Stimulated activated CD8-positive, alpha-beta memory T cell treated with anti-CD3 and anti-CD28 coated beads, Interleukin-4, amount 100 ng/mL, for 1 hour (primary cell): ENCODE results near the gene SPTBN2.

Source experiments
- DNase-seq, 2 donors: peaks; one replicate each; pipeline ENCODE4 v3.0.0-alpha.2; 2020; ENCODE audit warnings: low read depth in 2 of 2, low spot score in 1 of 2

SPTBN2 gene

GRCh38 chr11:66704659-66705360 is 24.2 kb downstream of the SPTBN2 start:
- DNase-seq: no peak

GRCh38 chr11:66701432-66702240 is 27.4 kb downstream of the SPTBN2 start:
- DNase-seq: no peak

- no peak for DNase-seq
These were observed 28.3 kb downstream of the SPTBN2 start for GRCh38 chr11:66700742-66701141.

DNA sequence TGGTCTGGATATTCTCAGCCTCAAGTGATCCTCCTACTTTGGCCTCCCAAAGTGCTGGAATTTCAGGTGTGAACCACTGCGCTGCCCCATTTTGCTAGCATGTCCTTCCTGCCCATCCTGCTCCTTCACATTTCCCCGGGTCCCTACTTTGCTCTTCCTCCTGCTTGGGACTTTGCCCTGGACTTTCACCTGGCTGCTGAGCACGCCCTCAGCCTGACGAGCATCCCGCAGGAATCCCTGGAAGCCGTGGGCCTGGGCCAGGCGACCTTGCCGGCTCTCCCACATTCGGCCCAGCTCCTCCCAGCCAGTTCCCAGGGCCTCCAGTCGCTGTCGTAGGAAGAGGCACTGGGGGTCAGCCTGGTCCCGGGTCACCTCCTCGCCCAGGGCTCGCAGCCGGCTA is 28.7 kb downstream of the SPTBN2 start:
- DNase-seq: no peak

GRCh38 chr11:66698491-66698890 is 30.5 kb downstream of the SPTBN2 start:
- DNase-seq: no peak

- DNase-seq: no peak
These were observed 31.0 kb downstream of the SPTBN2 start for GRCh38 chr11:66697988-66698387.

DNA sequence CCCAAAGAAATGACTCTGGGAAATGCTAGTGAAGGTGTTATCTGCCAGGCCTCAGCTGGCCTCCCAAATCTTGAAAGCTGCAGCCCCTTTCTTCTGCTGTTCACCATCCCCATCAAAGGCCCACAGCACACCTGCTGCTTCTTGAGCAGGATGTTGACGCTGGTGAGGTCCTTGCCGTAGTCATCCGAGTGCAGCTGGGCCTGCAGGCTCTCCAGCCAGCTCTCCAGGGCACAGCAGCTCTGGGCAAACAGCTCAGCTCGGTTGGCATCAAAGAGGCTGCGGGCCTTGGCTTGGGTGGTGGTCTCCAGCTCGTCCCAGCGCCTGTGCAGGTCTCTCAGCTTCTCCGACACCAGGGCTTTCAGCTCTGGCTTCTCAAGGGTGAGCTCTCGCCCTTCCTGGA is 32.9 kb downstream of the SPTBN2 start:
- DNase-seq: no peak

GRCh38 chr11:66694732-66695207 is 34.2 kb downstream of the SPTBN2 start:
- DNase-seq: peak; percentile 65 to 68

DNA sequence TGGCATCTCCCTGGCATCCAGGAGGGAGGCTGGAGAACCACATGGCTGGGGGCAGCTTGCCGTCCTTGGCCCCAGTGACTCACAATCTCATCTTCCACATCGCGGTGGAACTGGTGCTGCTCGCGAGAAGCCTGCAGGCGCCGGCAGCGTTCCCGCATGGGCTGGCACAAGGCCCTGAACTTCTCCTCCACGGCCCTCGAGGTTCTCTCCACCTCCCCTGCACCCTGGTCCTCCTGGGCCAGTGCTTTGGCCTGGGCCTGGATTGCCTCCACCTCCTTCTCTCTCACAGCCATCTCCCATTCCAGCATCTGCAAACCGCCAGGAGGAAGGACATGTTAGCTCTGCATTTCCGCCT is 35.0 kb downstream of the SPTBN2 start:
- DNase-seq: no peak

DNA sequence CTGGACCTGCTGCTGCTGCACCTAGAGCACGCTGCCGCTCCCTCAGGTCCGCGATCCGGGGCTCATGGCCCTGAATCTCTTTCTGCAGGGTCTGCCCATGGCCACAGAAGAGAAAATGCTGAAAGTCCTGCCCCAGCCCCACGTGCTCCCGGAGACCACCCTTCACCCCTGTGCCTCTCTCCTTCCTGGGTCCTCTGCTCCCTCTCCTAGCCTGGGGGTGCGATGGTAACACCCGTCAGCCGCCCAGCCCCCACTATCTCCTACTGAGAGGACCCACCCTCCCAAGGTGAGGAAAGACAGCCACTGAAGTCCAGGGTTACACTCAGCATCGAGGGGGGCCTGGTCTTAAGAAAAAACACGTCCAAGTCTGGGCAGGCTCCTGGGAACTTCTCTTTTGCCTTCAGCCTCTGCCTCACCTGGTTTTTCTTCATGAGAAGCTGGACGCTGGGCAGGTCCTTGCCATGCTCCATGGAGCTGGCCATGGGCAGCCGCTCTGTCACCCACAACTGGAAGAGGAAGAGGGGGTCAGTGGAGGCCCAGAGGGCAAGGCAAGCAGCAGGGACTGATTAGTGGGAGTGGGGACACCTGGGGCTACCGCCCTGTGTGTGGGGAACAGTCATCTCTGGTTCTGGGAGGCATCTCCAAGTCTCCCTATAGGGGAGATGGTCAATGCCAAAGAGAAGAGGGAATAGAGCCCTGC is 35.5 kb downstream of the SPTBN2 start:
- DNase-seq: no peak

DNA sequence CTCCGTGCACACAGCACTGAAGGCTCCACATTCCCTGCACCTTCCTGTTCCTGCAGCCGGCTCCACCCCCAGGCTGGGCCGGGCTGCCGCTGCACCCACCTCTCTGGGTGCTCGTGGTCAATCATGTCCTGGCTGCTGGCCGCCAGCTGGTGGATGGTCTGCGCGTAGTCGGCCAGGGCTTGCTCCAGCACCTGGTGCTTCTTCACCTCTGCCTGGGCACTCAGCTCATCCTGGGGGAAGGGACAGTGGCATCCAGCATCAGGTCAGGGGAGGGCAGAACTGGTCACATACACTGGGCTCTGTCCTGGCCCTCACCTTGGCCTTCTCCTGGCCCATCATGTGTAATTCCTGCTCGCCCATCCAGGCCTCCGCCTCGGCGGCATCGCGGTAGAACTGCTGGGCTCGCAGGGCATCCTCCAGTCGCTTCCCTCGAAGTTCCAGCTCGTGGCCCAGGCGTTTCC is 36.1 kb downstream of the SPTBN2 start:
- no peak for DNase-seq

DNA sequence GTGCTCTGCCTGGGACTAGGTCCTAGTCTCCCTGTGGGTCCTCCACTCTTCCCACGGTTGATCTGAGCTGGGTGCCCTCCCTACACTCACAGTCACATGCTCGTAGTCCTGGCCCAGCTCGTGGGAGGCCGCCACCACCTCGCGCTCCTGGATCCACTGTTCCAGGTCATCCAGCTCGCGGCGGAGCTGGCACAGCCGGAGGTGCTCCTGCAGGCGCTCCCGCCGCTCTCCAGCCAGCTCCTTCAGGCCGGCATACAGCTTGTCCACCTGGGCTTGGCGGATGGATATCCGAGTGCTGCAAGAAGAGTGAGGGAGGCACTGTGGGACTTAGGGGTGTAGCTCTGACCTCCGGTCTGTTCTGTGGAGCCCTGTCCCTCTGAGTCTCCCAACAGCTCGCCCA is 36.6 kb downstream of the SPTBN2 start:
- DNase-seq: no peak

DNA sequence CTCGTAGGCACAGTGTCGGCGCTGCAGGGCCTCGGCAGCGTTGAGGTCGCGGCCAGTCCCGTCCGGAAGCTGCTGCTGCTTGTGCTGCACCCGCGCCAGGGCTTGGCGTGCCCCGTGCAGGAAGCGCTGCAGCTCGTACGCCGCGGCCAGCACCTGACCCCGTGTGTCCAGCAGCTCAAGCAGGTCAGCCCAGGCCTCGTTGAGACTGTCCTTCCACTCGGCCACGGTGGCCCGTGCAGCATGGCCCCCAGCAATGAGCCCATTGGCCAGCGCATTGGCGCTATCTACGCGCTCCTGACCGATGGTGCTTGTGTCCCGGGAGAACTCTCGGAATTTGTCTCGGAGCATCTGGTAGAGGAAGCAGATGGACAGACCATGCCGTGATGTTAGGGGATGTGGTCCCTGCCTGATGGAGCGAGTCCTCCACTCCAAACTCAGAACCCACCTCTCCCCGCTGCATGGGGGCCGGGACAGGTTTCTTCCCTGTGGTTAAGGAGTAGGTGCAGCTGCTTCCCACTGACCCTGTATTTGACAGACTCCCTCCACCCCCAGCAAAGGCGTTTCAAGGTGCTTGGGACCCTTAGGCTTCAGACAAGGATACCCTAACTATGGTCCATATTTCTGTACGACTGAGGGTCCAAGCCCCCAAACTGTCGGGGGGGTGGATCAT is 37.6 kb downstream of the SPTBN2 start:
- DNase-seq: no peak

DNA sequence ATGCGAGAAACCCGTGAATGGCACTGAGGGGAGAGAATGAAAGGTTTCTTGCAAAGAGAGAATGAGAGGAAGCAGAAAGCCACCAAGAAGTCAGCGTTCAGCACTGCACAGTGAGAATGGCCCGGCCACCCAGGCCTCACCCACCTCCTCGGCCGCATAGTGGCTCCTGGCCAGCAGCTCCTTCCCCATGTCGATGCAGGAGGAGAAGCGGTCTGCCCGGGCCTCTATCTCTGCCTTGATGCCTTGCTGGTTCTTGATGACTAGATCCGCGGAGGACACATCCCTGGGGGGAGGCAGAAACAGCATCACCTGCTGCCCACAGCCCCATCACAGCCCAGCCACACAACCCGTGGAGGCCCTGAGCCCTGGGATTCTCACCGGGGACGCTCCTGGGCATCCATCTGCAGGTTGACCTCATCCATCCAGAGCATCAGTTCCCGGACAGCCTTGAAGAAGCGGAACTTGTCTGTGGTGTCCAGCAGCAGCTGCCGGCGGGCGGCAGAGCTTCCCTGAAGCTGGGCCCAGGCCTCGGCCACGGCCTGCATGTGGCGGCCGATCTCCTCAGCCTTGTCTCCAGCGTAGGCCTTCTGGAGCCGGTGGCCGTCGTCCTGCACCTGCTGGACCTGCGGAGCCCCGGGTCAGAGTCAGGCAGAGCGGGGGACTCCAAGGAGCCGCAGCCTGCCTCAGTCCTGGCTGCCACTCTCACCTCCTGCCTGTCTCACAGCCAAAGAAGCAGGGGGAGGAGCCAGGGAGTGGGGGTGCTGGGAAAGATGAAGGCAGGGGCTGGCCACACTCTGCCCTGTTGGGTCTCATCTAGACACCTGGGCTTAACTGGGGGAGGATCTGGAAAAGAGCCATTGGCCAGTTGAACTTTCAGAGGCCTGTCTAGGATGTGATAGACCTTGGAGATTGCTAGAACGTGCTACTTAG is 39.1 kb downstream of the SPTBN2 start:
- no peak for DNase-seq

DNA sequence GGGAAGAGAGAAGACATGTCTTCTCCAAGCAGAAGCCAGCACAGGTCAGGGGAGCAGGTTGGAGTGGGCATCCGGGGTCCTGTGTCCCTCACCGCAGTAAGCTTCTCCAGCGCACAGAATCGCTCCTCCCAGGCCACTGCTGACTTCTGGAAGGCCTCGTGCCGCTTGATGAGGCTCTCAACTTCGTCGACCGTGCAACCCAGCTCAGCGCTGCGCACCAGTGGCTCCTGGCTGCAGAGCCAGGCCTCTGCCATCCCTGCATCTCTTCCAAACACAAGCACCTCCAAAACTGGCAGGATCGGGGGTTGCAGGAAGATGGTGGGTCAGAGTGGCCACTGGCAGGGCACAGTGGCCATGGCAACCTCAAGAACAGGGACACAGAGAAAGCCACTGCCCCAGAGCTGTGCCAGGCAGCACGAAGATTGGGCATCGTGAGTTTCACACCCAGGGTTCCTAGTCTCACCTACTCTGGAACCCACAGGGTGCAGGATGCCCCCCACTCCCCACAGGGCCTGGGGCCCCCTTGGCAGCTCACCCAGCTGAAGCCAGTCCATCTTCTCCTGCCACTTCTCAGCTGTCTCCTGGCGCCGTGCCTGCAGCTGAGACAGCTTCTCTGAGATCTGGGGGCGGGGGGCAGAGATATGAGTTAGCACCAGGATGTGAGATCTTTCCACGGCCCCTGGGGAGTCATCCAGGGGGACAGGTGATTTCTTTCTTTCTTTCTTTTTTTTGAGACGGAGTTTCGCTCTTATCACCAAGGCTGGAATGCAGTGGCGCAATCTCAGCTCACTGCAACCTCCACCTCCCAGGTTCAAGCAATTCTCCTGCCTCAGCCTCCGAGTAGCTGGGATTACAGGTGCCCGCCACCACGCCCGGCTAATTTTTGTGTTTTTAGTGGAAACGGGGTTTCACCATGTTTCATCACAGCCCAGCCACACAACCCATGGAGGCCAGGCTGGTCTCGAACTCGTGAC is 40.2 kb downstream of the SPTBN2 start:
- no peak for DNase-seq

- DNase-seq: no peak
These were observed 41.2 kb downstream of the SPTBN2 start for GRCh38 chr11:66687831-66688281.

GRCh38 chr11:66686801-66687750 is 41.9 kb downstream of the SPTBN2 start:
- no peak for DNase-seq
